Heart right ventricle (tissue), 16 donors: ENCODE results near the gene CD38. TPM values are rescaled to one million over a fixed set of nuclear protein-coding genes. Genes with fewer than 3 reads are reported as not detected.

Source experiments
- ATAC-seq, 8 donors: fragments of 200-7000 bp; cut with Tn5 transposase; one replicate each; pipeline ENCODE4 v1.9.1; 2020; ENCODE audit warnings: mild to moderate bottlenecking in 8 of 8, moderate library complexity in 8 of 8, moderate number of reproducible peaks in 1 of 8
- DNase-seq, 2 donors: peaks; one replicate each; pipeline ENCODE4 v3.0.0-alpha.2; 2020
- H3K27ac ChIP-seq, 10 donors: fragments of 200-600 bp; sonication (generic) in 2 of 10; one replicate each; pipeline versions ENCODE4 v1.5.0 to v1.8.0; 2020 to 2022; ENCODE audit warnings: mild to moderate bottlenecking in 3 of 10
- H3K27me3 ChIP-seq, 7 donors: fragments of 200-600 bp; one replicate each; pipeline ENCODE4 v1.8.0; 2021 to 2022; ENCODE audit warnings: mild to moderate bottlenecking in 2 of 7
- H3K36me3 ChIP-seq, 9 donors: fragments of 200-600 bp; sonication (generic) in 1 of 9; one replicate each; pipeline versions ENCODE4 v1.5.0 to v1.8.0; 2020 to 2022; ENCODE audit warnings: mild to moderate bottlenecking in 2 of 9
- H3K4me1 ChIP-seq, 9 donors: fragments of 200-600 bp; sonication (generic) in 1 of 9; one replicate each; pipeline versions ENCODE4 v1.5.0 to v1.8.0; 2020 to 2022; ENCODE audit warnings: mild to moderate bottlenecking in 4 of 9
- H3K4me3 ChIP-seq, 10 donors: fragments of 200-600 bp; sonication (generic) in 2 of 10; one replicate each; pipeline versions ENCODE4 v1.5.0 to v1.8.0; 2020 to 2022; ENCODE audit warnings: mild to moderate bottlenecking in 7 of 10, moderate library complexity in 2 of 10
- H3K9me3 ChIP-seq, 11 donors: fragments of 200-600 bp in 10 of 11; sonication (generic) in 2 of 11; one replicate each; pipeline versions ENCODE4 v1.5.0 to v1.8.0; 2013 to 2022; ENCODE audit warnings: mild to moderate bottlenecking in 2 of 11, control low read depth in 1 of 11, moderate library complexity in 1 of 11
- WGBS, 2 donors: extraction: QIAGEN DNeasy Blood & Tissue Kit; methylation state at CpG; one replicate each; pipeline ENCODE4 v1.1.7; 2013; ENCODE audit warnings: inconsistent platforms in 1 of 2; 5-methylcytosine and 5-hydroxymethylcytosine counted together
- intact Hi-C, 10 donors: fragments of 100-400 bp; cut with DNase I; formaldehyde crosslinking; loops; one replicate each; pipeline versions ENCODE4 v1.11.1 to v1.14.2; 2022
- polyA plus RNA-seq, 2 donors: library from polyadenylated mRNA; stranded (reverse); fragments of 200-250 nt; gene quantifications; one replicate each; pipeline ENCODE4 v1.2.3, GENCODE V29; 2013
- total RNA-seq, 10 donors: library from RNA; stranded (reverse); fragmentation: NEBNext Ultra II Directional in 3 of 10; extraction: Animal tissue kit (Norgen Biotek cat#: 25700) in 3 of 10; gene quantifications; one replicate each; pipeline versions ENCODE4 v1.2.1 to v1.2.4, GENCODE V29; 2021 to 2023
- TF ChIP-seq, protein P1 (sequence below), 9 donors: fragments of 200-600 bp; sonication (generic) in 2 of 9; IDR thresholded peaks; one replicate each; pipeline versions ENCODE4 v1.5.0 to v1.8.0; 2021 to 2022; ENCODE audit warnings: antibody characterized with exemption in 9 of 9, mild to moderate bottlenecking in 5 of 9, moderate library complexity in 1 of 9
- donor health status: Arrhythmogenic right ventricular cardiomyopathy.
- donor health status: ischemic (EF 13 %, LVEDD 7.1; RV severe dilation, severe dysfunction).
- donor health status: healthy with polysubstance abuse.
- donor health status: DM: no; HTN: yes; CAD: no.
- donor health status: DM: no; HTN: no; CAD: no.
- donor health status: ischemic (EF 25% LVEDD 6.9; RV normal size, moderate dysfunction).
- donor health status: ischemic (EF 25% LVEDD 5.7; RV mildly dilated, moderate dysfunction).
- donor health status: healthy.
- donor health status: DM: yes; HTN: yes; CAD: no.
- donor health status: Ischemic cardiomyopathy.
- donor health status: ischemic (EF 35%, LVEDD 5.7; RV mildly dilated, moderate dysfunction).
- donor health status: nonischemic (EF 11% LVEDD 7.7; RV severe dilation, severe dysfunction).
- donor health status: DM: yes; HTN: yes; CAD: no.
- donor health status: PGD.
- donor health status: ischemic (EF 29% LVEDD 5.4; RV normal size, mild dysfunction).
- donor health status: nonischemic (EF 23%, LVEDD 6.1; RV moderate dilation, normal function).

CD38 gene
- total and polyA plus RNA-seq, 12 donors, result 0.68 to 11.3 (median 3.2) TPM

DNA sequence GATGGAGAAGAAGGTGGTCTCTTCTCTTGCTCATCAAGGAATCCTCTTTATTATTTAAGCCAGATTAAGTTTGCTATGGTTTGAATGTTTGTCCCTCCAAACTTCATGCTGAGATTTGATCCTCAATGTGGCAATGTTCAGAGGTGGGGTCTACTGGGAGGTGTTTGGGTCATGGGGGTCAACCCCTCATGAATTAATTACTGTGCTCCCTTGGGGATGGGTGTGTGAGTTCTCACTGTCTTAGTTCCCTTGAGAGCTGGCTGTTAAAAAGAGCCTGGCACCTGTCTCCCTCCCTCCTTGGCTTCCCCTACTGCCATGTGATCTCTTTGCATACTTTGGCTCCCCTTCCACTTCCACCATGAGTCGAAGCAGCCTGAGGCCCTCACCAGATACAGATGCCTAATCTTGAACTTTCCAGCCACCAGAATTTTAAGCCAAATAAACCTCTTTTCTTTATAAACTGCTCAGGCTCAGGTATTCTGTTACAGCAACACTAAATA, 36.0 kb upstream of the CD38 start:
- intact Hi-C loops, result no loop called here
- Histone ChIP-seq H3K36me3 (no peaks in the 10 kb centered on the region), H3K9me3 (peaks cover 0 to 22% (median 5%) of the 10 kb centered on the region in 11 donors), H3K4me3 (no peak overlapping the region), H3K4me1 (no peaks in the 10 kb centered on the region), H3K27ac (no peak overlapping the region), H3K27me3 (no peaks in the 10 kb centered on the region)
- 40% methylated on average over 1 of the region's 1 CpG for WGBS, 2 donors
- DNase-seq (no peak), ATAC-seq (no peak)
- TF ChIP-seq, protein P1, sequence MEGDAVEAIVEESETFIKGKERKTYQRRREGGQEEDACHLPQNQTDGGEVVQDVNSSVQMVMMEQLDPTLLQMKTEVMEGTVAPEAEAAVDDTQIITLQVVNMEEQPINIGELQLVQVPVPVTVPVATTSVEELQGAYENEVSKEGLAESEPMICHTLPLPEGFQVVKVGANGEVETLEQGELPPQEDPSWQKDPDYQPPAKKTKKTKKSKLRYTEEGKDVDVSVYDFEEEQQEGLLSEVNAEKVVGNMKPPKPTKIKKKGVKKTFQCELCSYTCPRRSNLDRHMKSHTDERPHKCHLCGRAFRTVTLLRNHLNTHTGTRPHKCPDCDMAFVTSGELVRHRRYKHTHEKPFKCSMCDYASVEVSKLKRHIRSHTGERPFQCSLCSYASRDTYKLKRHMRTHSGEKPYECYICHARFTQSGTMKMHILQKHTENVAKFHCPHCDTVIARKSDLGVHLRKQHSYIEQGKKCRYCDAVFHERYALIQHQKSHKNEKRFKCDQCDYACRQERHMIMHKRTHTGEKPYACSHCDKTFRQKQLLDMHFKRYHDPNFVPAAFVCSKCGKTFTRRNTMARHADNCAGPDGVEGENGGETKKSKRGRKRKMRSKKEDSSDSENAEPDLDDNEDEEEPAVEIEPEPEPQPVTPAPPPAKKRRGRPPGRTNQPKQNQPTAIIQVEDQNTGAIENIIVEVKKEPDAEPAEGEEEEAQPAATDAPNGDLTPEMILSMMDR (IDR thresholded peaks at IDR 0.05), result no peak

DNA sequence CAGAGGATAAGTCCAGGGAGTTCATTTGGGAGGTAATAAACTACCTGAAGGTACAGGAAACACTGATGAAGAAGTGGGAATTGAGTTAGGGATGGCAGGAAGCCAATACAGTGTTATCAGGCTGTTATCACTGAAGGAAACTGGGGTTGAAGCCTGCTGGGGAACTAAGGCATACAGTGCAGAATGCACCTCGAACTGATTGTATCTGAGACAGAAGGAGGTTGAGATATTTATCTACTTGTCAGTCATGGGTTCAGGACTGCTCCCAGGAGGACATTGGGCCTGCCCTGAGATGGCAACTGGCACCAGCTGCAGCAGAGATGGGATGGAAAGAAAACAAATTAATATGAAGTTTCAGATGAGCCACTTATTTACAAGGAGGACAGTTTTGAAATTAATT, 35.5 kb upstream of the CD38 start:
- no peaks in the 10 kb centered on the region for H3K4me1 ChIP-seq
- TF ChIP-seq, protein P1 (IDR thresholded peaks at IDR 0.05), result no peak
- DNase-seq (no peak), ATAC-seq (no peak)
- no peak overlapping the region for H3K27ac ChIP-seq
- intact Hi-C loops, result no loop called here
- H3K9me3 ChIP-seq, result peaks cover 0 to 22% (median 5%) of the 10 kb centered on the region in 11 donors
- no peak overlapping the region for H3K4me3 ChIP-seq
- WGBS, 2 donors, result 17 to 22% methylated on average over 1 of the region's 1 CpG
- no peaks in the 10 kb centered on the region for H3K36me3 ChIP-seq
- H3K27me3 ChIP-seq, result no peaks in the 10 kb centered on the region

DNA sequence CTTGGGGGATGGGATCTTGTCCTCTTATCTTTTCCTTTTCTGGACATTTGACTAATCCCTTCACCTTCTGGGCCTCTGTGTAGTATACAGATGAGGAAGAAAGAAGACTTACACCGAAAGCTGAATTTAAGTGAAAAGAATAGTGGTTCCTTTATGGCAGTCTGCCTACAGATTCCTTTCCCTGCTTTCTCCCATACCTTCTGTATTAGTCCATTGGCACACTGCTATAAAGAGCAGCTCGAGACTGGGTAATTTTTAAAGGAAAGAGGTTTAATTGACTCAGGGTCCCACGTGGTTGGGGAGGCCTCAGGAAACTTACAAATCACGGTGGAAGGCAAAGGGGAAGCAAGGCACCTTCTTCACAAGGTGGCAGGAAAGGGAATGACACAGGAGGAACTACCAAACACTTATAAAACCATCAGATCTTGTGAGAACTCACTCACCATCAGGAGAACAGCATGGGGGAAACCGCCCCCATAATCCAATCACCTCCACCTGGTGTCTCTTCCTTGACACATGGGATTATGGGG, 34.0 kb upstream of the CD38 start:
- ATAC-seq, result no peak
- Histone ChIP-seq H3K4me3 (no peak overlapping the region), H3K36me3 (no peaks in the 10 kb centered on the region), H3K9me3 (peaks cover 0 to 22% (median 5%) of the 10 kb centered on the region in 11 donors), H3K27ac (no peak overlapping the region), H3K27me3 (no peaks in the 10 kb centered on the region), H3K4me1 (no peaks in the 10 kb centered on the region)
- no peak for DNase-seq
- TF ChIP-seq, protein P1 (IDR thresholded peaks at IDR 0.05), result no peak
- 46 to 54% methylated on average over 5 of the region's 5 CpGs for WGBS, 2 donors
- intact Hi-C loops, result no loop called here

DNA sequence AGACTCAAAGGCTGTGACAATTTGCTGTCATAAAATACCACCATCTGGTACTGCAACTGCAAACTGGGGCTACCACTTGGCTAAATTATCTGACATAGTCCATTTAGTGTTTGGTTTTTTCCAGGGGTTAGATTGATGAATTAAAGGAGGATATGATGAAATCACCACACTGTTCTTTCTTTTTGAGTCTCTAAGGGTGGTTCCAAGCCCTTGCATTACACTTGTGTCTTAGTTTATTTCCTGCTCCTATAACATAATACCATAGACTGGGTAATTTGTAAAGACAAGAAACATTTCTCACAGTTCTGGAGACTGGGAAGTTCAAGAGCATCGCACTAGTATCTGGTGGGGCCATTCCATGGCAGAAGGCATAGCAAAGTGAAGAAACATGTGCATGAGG, 32.0 kb upstream of the CD38 start:
- Histone ChIP-seq H3K9me3 (peaks cover 0 to 19% (median 5%) of the 10 kb centered on the region in 11 donors), H3K36me3 (no peaks in the 10 kb centered on the region), H3K27ac (no peak overlapping the region), H3K4me3 (no peak overlapping the region), H3K27me3 (no peaks in the 10 kb centered on the region), H3K4me1 (no peaks in the 10 kb centered on the region)
- no peak for ATAC-seq
- intact Hi-C loops, result no loop called here
- WGBS, 2 donors, result 97 to 98% methylated on average over 1 of the region's 1 CpG
- TF ChIP-seq, protein P1 (IDR thresholded peaks at IDR 0.05), result no peak
- DNase-seq, result no peak
